ENCODE results near the gene BSG.
A peak's percentile ranks its signal among the peaks of the same experiment; 100 is the strongest.
"Not testable (repeated sequence)": the region's sequence is repeated elsewhere in the genome, so short reads cannot be mapped to it uniquely, and the experiment has no call there.

The BSG gene

DNA sequence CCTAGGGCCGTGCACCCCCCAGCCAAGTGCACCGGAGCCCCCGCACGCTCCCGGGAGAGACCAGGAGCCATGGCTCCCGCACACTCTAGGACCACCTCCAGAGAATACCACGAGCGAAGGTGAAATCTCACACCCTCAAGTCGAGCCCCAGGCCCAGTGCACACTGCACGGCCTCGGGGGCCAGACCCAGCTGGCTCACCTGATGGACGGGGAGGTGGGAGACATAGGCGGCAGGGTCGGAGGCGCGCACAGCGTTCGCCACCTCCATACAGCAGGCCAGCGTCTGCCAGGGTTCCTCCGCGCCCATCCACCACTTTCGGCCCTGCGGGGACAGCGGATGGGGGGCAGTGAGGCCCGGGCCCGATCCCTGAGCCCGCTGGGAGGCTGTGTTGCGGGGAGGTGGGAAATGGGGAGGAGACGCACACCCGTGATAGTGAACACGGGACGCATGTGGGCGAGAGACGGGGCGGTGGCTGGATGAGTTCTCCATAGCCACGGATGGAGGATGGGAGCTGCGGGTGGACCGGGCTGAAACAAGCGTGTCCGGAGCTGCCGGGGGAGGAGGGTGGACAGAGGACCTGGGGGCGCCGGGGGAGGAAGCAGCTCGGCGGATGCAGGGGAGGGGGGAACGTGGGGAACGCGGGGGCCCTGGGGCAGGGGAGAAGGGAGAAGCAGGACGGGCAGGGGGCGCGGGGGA, 47.9 kb downstream of the BSG start:
- no peak for DNase-seq (ENCODE audit: low read depth)

DNA sequence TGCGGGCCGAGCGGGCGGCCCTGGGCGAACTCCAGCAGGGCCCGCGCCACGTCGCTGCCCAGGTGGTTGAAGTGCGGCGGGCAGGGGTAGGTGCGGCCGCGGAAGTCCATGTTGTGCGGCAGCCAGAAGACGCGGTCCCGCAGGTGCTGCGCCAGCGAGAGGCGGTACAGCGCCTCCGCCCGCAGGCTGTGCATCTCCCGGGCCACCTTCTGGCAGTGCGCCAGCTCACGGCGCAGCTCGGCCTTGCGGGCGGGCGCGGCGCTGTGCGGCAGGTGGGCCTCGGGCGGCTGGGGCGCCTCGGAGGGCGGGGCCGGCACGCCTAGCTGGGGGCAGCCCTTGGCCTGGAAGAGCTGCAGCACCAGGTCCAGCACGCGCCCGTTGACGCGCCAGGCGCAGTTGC, 48.8 kb downstream of the BSG start:
- not testable (repeated sequence) for DNase-seq (ENCODE audit: low read depth)

DNA sequence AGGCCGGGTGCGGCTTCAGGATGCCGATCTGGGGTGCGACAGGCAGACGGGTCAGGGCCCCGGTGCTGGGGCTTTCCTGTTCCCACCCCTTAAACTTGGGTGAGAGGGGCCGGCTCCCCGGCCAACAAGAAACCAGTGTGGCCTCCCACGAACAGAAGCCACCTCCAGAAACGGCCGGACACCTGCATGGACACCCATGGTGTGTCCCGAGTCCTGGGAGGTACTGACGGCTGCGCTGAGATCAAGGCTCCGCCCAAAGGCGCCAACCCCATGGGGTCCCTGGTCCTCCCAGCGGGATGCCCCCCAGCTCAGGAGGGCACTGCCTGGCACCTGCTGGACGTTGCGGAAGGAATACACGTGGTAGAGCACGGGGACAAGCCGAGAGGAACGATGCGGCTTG, 49.4 kb downstream of the BSG start:
- no peak for DNase-seq (ENCODE audit: low read depth)

DNA sequence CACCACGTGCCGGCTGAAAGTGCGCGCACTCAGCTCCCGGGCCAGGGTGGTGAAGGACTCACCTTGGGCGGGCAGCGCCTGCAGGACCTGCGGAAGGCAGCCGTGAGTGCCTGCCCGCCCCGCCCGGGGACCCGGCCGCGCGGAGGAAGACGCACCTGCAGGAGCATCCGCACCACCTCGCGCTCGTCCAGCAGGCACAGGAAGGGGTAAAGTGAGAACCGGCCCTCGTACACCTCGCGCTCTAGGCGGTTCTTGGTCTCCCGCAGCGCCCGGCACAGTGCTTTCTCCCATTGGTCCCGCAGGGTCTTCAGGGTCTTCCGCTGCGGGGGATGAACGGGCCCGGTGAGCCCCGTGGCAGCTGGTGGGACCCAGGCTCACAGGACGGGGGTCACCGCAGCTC, 50.3 kb downstream of the BSG start:
- DNase-seq (ENCODE audit: low read depth) = no peak

DNA sequence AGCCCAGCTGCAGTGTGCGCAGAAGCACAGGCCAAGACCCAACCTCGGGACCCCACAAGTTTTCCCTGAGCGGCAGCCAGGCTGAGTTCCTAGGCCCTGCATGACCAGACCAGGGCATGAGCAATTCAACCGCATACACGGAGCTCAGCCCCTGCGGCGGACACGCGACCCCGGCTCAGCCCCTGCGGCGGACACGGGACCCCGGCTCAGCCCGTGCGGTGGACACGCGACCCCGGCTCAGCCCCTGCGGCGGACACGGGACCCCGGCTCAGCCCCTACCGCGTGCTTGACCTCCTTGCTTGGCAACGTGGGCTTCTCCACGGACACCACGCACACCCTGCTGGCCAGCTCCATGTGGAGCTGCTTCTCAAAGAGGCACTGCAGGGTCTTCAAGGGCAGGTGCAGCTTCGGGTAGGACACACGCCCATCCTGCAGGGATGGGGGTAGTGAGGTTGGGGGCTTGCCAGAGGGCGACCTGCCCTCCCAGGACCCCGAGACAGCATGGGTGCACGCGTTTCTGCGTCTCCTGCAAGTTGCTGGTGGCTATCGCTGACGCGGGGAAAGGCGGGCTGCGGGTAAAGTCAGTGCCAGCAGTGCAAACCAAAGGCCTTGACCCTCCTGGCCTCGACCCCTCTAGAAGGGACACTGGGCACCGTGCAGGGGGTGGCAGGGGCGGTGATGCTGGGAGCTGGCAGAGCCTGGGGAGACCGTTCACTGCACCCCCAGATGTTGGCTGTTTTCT, 51.0 kb downstream of the BSG start:
- DNase-seq (ENCODE audit: low read depth) = no peak

DNA sequence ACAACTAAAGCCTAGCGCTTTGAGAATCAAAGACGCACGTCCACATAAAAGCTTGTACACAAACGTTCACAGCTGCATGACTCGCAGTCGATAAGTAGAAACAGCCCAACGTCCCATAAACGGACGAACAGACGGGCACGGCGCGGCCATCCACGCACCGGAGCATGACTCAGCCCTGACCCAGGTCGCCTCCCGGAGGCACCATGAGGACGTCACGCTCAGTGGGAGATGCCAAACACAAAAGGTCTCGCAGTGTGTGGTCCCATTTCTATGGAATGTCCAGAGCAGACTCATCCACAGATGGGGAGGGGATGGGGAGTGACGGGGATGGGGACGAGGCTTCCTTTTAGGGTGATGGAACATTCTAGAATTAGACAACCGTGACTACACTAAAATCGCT, 51.6 kb downstream of the BSG start:
- DNase-seq (ENCODE audit: low read depth) = peak; percentile 42

DNA sequence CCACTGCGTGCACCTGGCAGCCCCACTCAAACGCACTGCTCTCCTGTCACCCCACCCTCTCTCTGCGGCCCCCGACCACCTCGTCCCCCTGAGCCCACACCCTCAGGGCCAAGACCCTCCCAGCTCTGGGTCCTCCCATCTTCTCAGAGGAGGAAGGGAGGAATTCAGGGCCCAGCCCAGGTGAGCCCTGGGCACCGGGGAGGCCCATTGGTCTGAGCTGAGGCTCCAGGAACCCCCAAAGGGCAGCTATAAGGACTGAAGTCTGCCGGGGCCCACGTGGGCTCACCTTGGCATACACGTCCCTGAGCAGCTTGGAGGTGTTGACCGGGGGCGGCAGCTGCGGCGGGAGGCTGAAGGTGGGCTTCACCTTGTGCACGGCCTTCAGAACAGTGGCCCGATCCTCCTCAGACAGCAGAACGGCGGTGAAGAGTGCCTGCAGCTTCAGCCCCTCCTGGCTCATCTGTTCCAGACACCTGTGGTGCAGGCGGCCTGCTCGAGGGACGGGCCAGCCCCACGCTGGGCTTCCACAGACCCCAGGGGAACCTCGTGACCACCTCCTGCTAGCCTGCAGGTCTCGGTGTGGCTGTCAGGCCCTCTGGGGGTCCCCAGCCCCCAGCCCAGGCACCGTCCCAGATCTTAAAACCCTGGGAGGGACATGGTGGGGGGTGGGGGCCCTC, 52.2 kb downstream of the BSG start:
- no peak for DNase-seq (ENCODE audit: low read depth)

DNA sequence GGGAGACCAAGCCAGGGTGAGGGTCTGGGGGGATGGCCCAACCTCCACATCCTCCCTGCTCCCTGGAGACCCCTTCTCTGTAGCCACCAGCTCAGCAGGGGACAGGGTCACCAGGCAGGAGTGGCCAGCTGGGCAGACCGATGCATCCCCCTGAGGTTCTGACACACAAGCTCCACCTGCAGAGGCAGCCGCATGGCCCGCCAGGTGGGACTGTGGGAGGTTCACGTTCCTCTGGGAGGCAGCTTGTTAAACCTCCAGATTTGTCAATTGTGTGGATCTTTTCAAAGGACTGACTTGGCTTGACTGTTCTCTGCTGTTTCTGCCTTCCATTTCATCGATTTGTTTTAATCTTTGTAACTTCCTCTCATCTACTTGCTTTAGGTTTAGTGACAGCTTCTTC, 52.9 kb downstream of the BSG start:
- no peak for DNase-seq (ENCODE audit: low read depth)

DNA sequence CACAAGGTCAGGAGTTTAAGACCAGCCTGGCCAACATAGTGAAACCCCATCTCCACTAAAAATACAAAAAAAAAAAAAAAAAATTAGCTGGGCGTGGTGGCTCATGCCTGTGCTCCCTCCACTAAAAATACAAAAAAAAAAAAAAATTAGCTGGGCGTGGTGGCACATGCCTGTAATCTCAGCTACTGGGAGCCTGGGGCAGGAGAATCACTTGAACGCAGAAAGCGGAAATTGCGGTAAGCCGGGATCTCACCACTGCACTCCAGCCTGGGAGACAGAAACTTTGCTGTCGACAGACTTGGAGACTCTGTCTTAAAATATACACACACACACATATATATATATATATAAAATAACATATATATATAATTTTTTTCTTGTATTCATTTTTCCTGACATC, 54.2 kb downstream of the BSG start:
- not testable (repeated sequence) for DNase-seq (ENCODE audit: low read depth)

DNA sequence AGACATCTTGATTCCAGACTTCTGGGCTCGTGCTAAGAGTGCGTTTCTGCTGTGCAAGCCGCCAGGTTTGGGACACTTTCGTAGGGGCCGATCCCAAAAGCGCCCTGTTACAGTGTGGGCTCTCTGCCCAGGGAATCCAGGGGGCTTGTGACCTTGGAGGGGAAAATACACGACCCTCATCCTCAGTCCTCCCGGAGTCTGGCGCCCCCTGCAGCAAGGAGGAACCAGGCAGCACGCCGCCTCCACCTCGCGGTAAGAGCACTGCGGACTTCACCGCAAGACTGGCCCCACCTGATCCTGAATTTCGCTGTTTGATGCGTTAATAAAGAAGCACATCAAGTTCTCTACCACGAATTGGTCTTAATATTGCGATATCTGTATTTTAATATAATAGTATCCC, 55.8 kb downstream of the BSG start:
- no peak for DNase-seq (ENCODE audit: low read depth)

DNA sequence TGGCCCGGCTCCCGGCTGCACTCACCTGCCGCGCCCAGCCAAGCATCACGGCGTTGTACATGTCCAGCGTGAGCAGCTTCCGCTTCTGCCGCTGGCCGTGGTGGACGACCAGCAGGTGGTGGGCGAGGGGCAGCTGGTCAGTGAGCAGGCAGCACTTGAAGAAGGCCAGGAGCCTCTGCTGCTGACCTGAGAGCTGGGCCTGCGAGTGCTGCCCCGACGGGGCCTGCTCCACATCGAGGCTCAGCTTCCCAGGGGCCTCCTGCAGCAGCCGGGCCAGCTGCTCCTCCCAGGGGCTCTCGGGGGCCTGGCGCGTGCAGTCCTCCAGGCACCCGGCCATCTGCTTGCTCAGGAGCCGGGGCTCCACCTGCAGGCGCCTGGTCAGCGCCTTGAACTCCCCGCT, 57.1 kb downstream of the BSG start:
- DNase-seq (ENCODE audit: low read depth) = not testable (repeated sequence)

DNA sequence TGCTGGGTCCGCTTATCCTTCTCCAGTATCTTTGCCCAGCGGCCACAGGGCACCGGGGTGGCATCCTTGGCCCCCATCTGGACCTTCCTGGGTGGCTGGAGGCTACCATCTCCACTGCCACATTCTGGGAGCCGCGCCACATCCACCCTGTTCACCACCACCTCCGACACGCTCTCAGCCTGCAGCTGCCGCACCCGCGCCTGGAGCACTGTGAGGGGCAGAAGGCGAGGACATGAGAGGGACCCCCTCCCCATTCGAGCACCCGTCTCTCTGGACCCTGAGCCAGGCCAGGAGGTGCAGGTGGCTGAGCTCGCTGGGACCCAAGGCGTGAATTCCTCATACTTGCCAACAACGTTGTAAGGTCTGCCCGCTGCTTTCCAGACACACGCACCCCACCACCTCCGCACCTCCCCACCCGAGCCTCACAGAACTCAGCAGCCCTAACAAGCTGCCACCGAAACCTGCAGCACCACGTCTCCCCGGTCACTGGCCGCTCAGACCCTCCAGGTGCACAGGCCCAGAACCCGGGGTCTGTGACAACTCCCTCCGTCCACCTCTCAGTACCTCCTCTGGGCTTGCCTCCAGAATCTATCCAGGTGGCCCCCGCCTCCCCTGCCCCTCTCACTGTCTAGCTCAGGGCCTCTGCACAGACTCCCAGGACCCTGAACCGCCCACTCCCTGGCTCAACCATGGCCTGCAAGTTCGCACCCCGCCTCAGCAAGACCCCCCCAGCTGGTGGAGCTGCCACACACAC, 57.7 kb downstream of the BSG start:
- DNase-seq (ENCODE audit: low read depth) = no peak

DNA sequence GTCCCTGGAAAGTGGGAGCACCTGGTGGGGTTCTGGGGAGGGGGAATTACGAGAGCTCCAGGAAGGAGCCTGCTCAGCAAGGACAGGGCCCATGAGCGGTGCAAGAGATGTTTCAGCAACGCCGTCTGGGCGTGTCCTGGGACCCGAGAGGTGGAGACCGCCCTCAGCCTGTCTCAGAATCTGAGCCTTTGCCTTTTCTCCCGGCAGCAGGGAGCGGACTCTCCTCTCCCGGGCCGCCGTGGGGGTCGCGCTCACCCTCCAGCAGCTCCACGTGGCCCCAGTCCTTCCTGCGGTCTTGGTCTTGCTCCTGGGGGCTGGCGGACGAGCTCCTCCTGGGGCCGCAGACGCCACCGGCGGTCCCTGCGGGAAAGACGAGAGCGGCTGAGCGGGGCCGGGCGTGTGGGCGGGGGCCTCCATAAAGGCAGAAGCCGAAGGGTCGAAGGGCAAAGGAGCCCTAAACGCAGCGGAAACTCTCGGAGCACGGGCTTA, 60.2 kb downstream of the BSG start:
- peak; percentile 47 for DNase-seq (ENCODE audit: low read depth)
